HCT116 (cell line): Measurements from ENCODE around the gene PEX6. TPM values are rescaled to one million over a fixed set of nuclear protein-coding genes. Genes with fewer than 3 reads are reported as not detected.

ENCODE experiments used
- ATAC-seq: fragments of 200-7000 bp; cut with Tn5 transposase; 2 replicates; pipeline ENCODE4 v1.9.1; 2020; ENCODE audit warnings: mild to moderate bottlenecking, moderate library complexity
- BruUV-seq: library from RNA; stranded (reverse); fragments of 400-500 nt; replicated peaks from 2 replicates; lab custom pipeline; 2021; lab: Mats Ljungman, UMichigan
- CTCF ChIA-PET: fragments of 300-600 bp; sonication (Branson Sonifier 250); formaldehyde crosslinking; loops from one replicate; lab custom pipeline; 2021; ENCODE audit warnings: antibody characterized with exemption; lab: Charles Lee
- POLR2A ChIA-PET: fragments of 300-600, 350-600 bp; sonication (Branson Sonifier 250); formaldehyde crosslinking; loops from one replicate; lab custom pipeline; 2021; ENCODE audit warnings: antibody characterized with exemption; lab: Charles Lee
- RAD21 ChIA-PET, 2 experiments: fragments of 300-600 bp; sonication (Branson Sonifier 250); formaldehyde crosslinking; loops; one replicate each; lab custom pipeline; 2023; ENCODE audit warnings: low total read pairs in 2 of 2; ENCODE audit not compliant: uncharacterized antibody in 2 of 2, unreplicated experiment in 2 of 2, low non-redundant PET in 1 of 2; lab: Charles Lee
- DNase-seq: peaks from one replicate; pipeline ENCODE4 v3.0.0-alpha.2; 2010; ENCODE audit warnings: low read depth, low spot score
- H2AFZ ChIP-seq: fragments of 200-600 bp; shearing (Covaris generic), sonication (generic); 2 replicates; pipeline ENCODE4 v1.6.1; 2017; ENCODE audit warnings: low read depth, mixed run types, mixed read lengths, antibody characterized with exemption, low read length; ENCODE audit not compliant: poor library complexity, severe bottlenecking
- H3K27ac ChIP-seq: 2 replicates; pipeline ENCODE4 v1.5.1; 2012; ENCODE audit warnings: low read depth, low read length
- H3K27me3 ChIP-seq: fragments of 200-600 bp; sonication (generic); 2 replicates; pipeline ENCODE4 v1.6.1; 2016; ENCODE audit warnings: mixed run types, low read length, mixed read lengths; ENCODE audit not compliant: insufficient read depth
- H3K36me3 ChIP-seq, 2 experiments: fragments of 200-500 bp in 1 of 2; fragments of 200-600 bp in 1 of 2; sonication (Bioruptor generic) in 1 of 2; sonication (generic) in 1 of 2; 2 replicates each; pipeline versions ENCODE4 v1.5.1 to v1.6.1; 2014 to 2016; ENCODE audit warnings: low read length in 2 of 2, inconsistent platforms in 1 of 2, mixed read lengths in 1 of 2, mixed run types in 1 of 2; ENCODE audit not compliant: insufficient read depth in 2 of 2, control insufficient read depth in 1 of 2
- H3K4me1 ChIP-seq, 2 experiments: fragments of 200-600 bp in 1 of 2; sonication (generic) in 1 of 2; 2 replicates each; pipeline versions ENCODE4 v1.5.1 to v1.6.1; 2012 to 2017; ENCODE audit warnings: low read length in 2 of 2, inconsistent platforms in 1 of 2, mild to moderate bottlenecking in 1 of 2, mixed read lengths in 1 of 2, mixed run types in 1 of 2, moderate library complexity in 1 of 2; ENCODE audit not compliant: insufficient read depth in 2 of 2, control insufficient read depth in 1 of 2
- H3K4me2 ChIP-seq: fragments of 200-600 bp; sonication (generic); 2 replicates; pipeline ENCODE4 v1.6.1; 2017; ENCODE audit warnings: mixed run types, low read length, mixed read lengths
- H3K4me3 ChIP-seq, 2 experiments: fragments of 200-600 bp in 1 of 2; sonication (generic) in 1 of 2; replicated peaks in 1 of 2; 2 replicates each; pipeline ENCODE4 v1.5.1; 2011 to 2016; ENCODE audit warnings: low read length in 2 of 2, control low read depth in 1 of 2, low read depth in 1 of 2, mild to moderate bottlenecking in 1 of 2, mixed read lengths in 1 of 2, mixed run types in 1 of 2
- H3K79me2 ChIP-seq: fragments of 200-600 bp; sonication (generic); 2 replicates; pipeline ENCODE4 v1.6.1; 2017; ENCODE audit warnings: mild to moderate bottlenecking, mixed run types, low read length, moderate library complexity, mixed read lengths; ENCODE audit not compliant: insufficient read depth
- H3K9ac ChIP-seq: fragments of 200-600 bp; sonication (generic); 2 replicates; pipeline ENCODE4 v1.6.1; 2016; ENCODE audit warnings: low read length, mixed read lengths
- H3K9me2 ChIP-seq: fragments of 200-600 bp; sonication (generic), shearing (Covaris generic); 2 replicates; pipeline ENCODE4 v1.6.1; 2017; ENCODE audit warnings: mixed run types, mild to moderate bottlenecking, moderate library complexity; ENCODE audit not compliant: insufficient read depth
- H3K9me3 ChIP-seq, 2 experiments: fragments of 200-500 bp in 1 of 2; fragments of 200-600 bp in 1 of 2; sonication (Bioruptor generic) in 1 of 2; sonication (generic) in 1 of 2; 2 replicates each; pipeline ENCODE4 v1.6.1; 2014 to 2017; ENCODE audit warnings: low read length in 2 of 2, mixed read lengths in 2 of 2, inconsistent platforms in 1 of 2, low read depth in 1 of 2, mild to moderate bottlenecking in 1 of 2, mixed run types in 1 of 2, moderate library complexity in 1 of 2; ENCODE audit not compliant: control insufficient read depth in 1 of 2, insufficient read depth in 1 of 2
- H4K20me1 ChIP-seq: fragments of 200-600 bp; sonication (generic), shearing (Covaris generic); 2 replicates; pipeline ENCODE4 v1.6.1; 2017; ENCODE audit warnings: mixed run types, mild to moderate bottlenecking, moderate library complexity; ENCODE audit not compliant: insufficient read depth
- CEBPB ChIP-seq: IDR thresholded peaks from 2 replicates; pipeline ENCODE4 v1.6.1; 2012; ENCODE audit warnings: low read depth
- ELF1 ChIP-seq: IDR thresholded peaks from 2 replicates; pipeline ENCODE4 v1.6.1; 2012; ENCODE audit warnings: low read depth, borderline replicate concordance
- EZH2phosphoT487 ChIP-seq: fragments of 200-600 bp; IDR thresholded peaks from 2 replicates; pipeline ENCODE4 v1.6.1; 2018; ENCODE audit warnings: antibody characterized with exemption, borderline replicate concordance
- POLR2AphosphoS5 ChIP-seq: IDR thresholded peaks from 2 replicates; pipeline ENCODE4 v1.6.1; 2011; ENCODE audit warnings: mild to moderate bottlenecking, low read depth, low read length, moderate library complexity
- RAD21 ChIP-seq: IDR thresholded peaks from 2 replicates; pipeline ENCODE4 v1.6.1; 2012; ENCODE audit warnings: low read depth, mild to moderate bottlenecking
- SIN3A ChIP-seq: IDR thresholded peaks from 2 replicates; pipeline ENCODE4 v1.6.1; 2012; ENCODE audit warnings: low read depth
- SRF ChIP-seq: IDR thresholded peaks from 2 replicates; pipeline ENCODE4 v1.6.1; 2012; ENCODE audit warnings: low read depth
- TCF7L2 ChIP-seq: IDR thresholded peaks from 2 replicates; pipeline ENCODE4 v1.7.0; 2011; ENCODE audit warnings: borderline replicate concordance, inconsistent platforms; ENCODE audit not compliant: insufficient read depth, insufficient read length; ENCODE audit errors: extremely low read depth
- YY1 ChIP-seq: IDR thresholded peaks from 2 replicates; pipeline ENCODE4 v1.6.1; 2011; ENCODE audit warnings: low read length, low read depth, moderate library complexity, mild to moderate bottlenecking; ENCODE audit not compliant: insufficient replicate concordance; ENCODE audit errors: extremely low read depth
- ZNF274 ChIP-seq: fragments of 200-500 bp; sonication (Bioruptor generic); IDR thresholded peaks from 2 replicates; pipeline ENCODE4 v1.6.1; 2014; ENCODE audit warnings: mild to moderate bottlenecking, low read depth, low read length, inconsistent platforms
- intact Hi-C: fragments of 100-400 bp; cut with micrococcal nuclease; formaldehyde crosslinking; loops from 2 replicates; pipeline ENCODE4 v1.10.0; 2022
- total RNA-seq: library from RNA; stranded (reverse); gene quantifications from one replicate; pipeline ENCODE4 v1.2.1, GENCODE V29; 2021; ENCODE audit not compliant: unreplicated experiment
- TF ChIP-seq, protein P1 (sequence below), 3 experiments: fragments of 200-600 bp in 1 of 3; sonication (generic) in 1 of 3; IDR thresholded peaks in 2 of 3; conservative IDR thresholded peaks in 1 of 3; 2 replicates each; pipeline ENCODE4 v1.5.1; 2012 to 2017; ENCODE audit warnings: low read depth in 2 of 3, low read length in 2 of 3, antibody characterized with exemption in 1 of 3, borderline replicate concordance in 1 of 3, control low read depth in 1 of 3, mild to moderate bottlenecking in 1 of 3, mixed read lengths in 1 of 3, mixed run types in 1 of 3, moderate library complexity in 1 of 3; ENCODE audit not compliant: insufficient read depth in 1 of 3
- TF ChIP-seq, protein P2 (sequence below): IDR thresholded peaks from 2 replicates; pipeline ENCODE4 v1.6.1; 2012

The PEX6 gene
- total RNA-seq, 1 experiment from 2014 or later, result 21.4 TPM

DNA sequence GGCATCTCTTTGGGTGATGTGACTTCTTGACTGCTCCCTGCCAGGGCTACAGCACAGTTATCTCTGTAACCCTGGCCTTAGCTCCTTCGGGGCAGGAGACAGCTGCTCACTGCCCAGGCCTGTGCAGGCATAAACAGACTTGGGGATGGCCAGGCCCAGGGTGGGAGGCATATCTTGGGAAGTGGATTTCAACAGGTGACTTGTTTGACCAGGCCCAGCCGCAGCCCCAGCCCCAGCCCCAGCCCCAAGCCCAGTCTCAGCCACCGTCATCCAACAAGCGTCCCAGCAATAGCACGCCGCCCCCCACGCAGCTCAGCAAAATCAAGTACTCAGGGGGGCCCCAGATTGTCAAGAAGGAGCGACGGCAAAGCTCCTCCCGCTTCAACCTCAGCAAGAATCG is 27.3 kb upstream of the PEX6 start:
- H3K9me3 ChIP-seq, result no peaks in the 10 kb centered on the region
- ChIA-PET POLR2A (no interaction called here), RAD21 (no interaction called here), CTCF (no interaction called here)
- no peak overlapping the region for H3K4me3 ChIP-seq
- 0 out of 2 replicates have a peak, but pooled peaks cover 2% of the 10 kb centered on the region for H3K79me2 ChIP-seq
- H3K27ac ChIP-seq, result no peak overlapping the region
- DNase-seq (no peak), ATAC-seq (no peak)
- no peaks in the 10 kb centered on the region for H4K20me1 ChIP-seq
- no peak overlapping the region for H3K4me2 ChIP-seq
- no peaks in the 10 kb centered on the region for H3K4me1 ChIP-seq
- no peaks in the 10 kb centered on the region for H3K27me3 ChIP-seq
- H3K36me3 ChIP-seq, result peaks cover 27 to 33% of the 10 kb centered on the region in 2 experiments; a peak in 3 of 4 replicates
- H3K9ac ChIP-seq, result no peak overlapping the region
- intact Hi-C loops, result no loop called here
- H2AFZ ChIP-seq, result no peak overlapping the region
- no TSS peak for BruUV-seq
- TF ChIP-seq, protein P1, sequence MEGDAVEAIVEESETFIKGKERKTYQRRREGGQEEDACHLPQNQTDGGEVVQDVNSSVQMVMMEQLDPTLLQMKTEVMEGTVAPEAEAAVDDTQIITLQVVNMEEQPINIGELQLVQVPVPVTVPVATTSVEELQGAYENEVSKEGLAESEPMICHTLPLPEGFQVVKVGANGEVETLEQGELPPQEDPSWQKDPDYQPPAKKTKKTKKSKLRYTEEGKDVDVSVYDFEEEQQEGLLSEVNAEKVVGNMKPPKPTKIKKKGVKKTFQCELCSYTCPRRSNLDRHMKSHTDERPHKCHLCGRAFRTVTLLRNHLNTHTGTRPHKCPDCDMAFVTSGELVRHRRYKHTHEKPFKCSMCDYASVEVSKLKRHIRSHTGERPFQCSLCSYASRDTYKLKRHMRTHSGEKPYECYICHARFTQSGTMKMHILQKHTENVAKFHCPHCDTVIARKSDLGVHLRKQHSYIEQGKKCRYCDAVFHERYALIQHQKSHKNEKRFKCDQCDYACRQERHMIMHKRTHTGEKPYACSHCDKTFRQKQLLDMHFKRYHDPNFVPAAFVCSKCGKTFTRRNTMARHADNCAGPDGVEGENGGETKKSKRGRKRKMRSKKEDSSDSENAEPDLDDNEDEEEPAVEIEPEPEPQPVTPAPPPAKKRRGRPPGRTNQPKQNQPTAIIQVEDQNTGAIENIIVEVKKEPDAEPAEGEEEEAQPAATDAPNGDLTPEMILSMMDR (IDR thresholded peaks at IDR 0.05 in 2 of 3, conservative IDR thresholded peaks at IDR 0.05 in 1 of 3; ENCODE audit: borderline replicate concordance in 1 of 3, insufficient read depth in 1 of 3, low read depth in 2 of 3, low read length in 2 of 3), result no peak
- TF ChIP-seq SRF, result no peak
- no peak for TF ChIP-seq YY1
- no peak for TF ChIP-seq POLR2AphosphoS5
- no peak for TF ChIP-seq RAD21
- no peak for TF ChIP-seq SIN3A
- no peak for TF ChIP-seq ELF1
- TF ChIP-seq, protein P2, sequence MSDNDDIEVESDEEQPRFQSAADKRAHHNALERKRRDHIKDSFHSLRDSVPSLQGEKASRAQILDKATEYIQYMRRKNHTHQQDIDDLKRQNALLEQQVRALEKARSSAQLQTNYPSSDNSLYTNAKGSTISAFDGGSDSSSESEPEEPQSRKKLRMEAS, result no peak
- TF ChIP-seq TCF7L2, result no peak
- no peak for TF ChIP-seq EZH2phosphoT487
- no peak for TF ChIP-seq ZNF274
- no peak for TF ChIP-seq CEBPB
- H3K9me2 ChIP-seq, result no peaks in the 10 kb centered on the region
